A204.1 (cell line): ENCODE measurements around the gene NHERF1.

ENCODE experiments used
- FAIRE-seq: peaks from 2 replicates; lab custom pipeline; 2012; peaks lifted over from hg19 to GRCh38; lab: Jason Lieb, UNC

The NHERF1 gene

GRCh38 chr17:74785096-74785980 lies 36.9 kb downstream of the NHERF1 start:
- FAIRE-seq, result no peak

GRCh38 chr17:74785981-74786360 lies 37.5 kb downstream of the NHERF1 start:
- FAIRE-seq, result no peak

- no peak for FAIRE-seq
Observed at GRCh38 chr17:74786431-74787055, 38.1 kb downstream of the NHERF1 start.

- no peak for FAIRE-seq
Observed at GRCh38 chr17:74790161-74791058, 42.0 kb downstream of the NHERF1 start.

GRCh38 chr17:74792586-74793105 lies 44.2 kb downstream of the NHERF1 start:
- FAIRE-seq, result no peak

GRCh38 chr17:74795327-74796020 lies 47.0 kb downstream of the NHERF1 start:
- no peak for FAIRE-seq

- no peak for FAIRE-seq
Observed at GRCh38 chr17:74796211-74796610, 47.8 kb downstream of the NHERF1 start.

GRCh38 chr17:74796866-74797265 lies 48.4 kb downstream of the NHERF1 start:
- no peak for FAIRE-seq

GRCh38 chr17:74797824-74798223 lies 49.4 kb downstream of the NHERF1 start:
- FAIRE-seq, result no peak

GRCh38 chr17:74798239-74798707 lies 49.8 kb downstream of the NHERF1 start:
- no peak for FAIRE-seq

- FAIRE-seq, result no peak
Observed at GRCh38 chr17:74799097-74799496, 50.7 kb downstream of the NHERF1 start.

- no peak for FAIRE-seq
Observed at GRCh38 chr17:74800531-74800930, 52.1 kb downstream of the NHERF1 start.

- FAIRE-seq, result no peak
Observed at GRCh38 chr17:74801896-74802295, 53.5 kb downstream of the NHERF1 start.

- FAIRE-seq, result no peak
Observed at GRCh38 chr17:74803388-74803930, 55.0 kb downstream of the NHERF1 start.

- FAIRE-seq, result no peak
Observed at GRCh38 chr17:74803971-74804370, 55.5 kb downstream of the NHERF1 start.

GRCh38 chr17:74804683-74805082 lies 56.3 kb downstream of the NHERF1 start:
- FAIRE-seq, result no peak

- no peak for FAIRE-seq
Observed at GRCh38 chr17:74805591-74805991, 57.2 kb downstream of the NHERF1 start.

- no peak for FAIRE-seq
Observed at GRCh38 chr17:74806334-74806733, 57.9 kb downstream of the NHERF1 start.

GRCh38 chr17:74807441-74807840 lies 59.0 kb downstream of the NHERF1 start:
- no peak for FAIRE-seq

GRCh38 chr17:74807925-74808324 lies 59.5 kb downstream of the NHERF1 start:
- no peak for FAIRE-seq

- FAIRE-seq, result no peak
Observed at GRCh38 chr17:74808714-74809430, 60.4 kb downstream of the NHERF1 start.
